T-helper 22 cell (primary cell): ENCODE measurements around the gene NEK2.
"Not testable (repeated sequence)": the region's sequence is repeated elsewhere in the genome, so short reads cannot be mapped to it uniquely, and the experiment has no call there.

Experiments used
- DNase-seq: peaks from one replicate; pipeline ENCODE4 v3.0.0-alpha.2; 2020; ENCODE audit warnings: low read depth

NEK2 gene

GRCh38 chr1:211632808-211633523, 42.5 kb downstream of the NEK2 start:
- DNase-seq = no peak

GRCh38 chr1:211632117-211632807, 43.2 kb downstream of the NEK2 start:
- DNase-seq = no peak

- no peak for DNase-seq
Measured at GRCh38 chr1:211631168-211631567, 44.3 kb downstream of the NEK2 start.

- no peak for DNase-seq
Measured at GRCh38 chr1:211630236-211631081, 45.0 kb downstream of the NEK2 start.

GRCh38 chr1:211628417-211628816, 47.0 kb downstream of the NEK2 start:
- no peak for DNase-seq

- DNase-seq = no peak
Measured at GRCh38 chr1:211627259-211627658, 48.2 kb downstream of the NEK2 start.

- not testable (repeated sequence) for DNase-seq
Measured at GRCh38 chr1:211625866-211626265, 49.6 kb downstream of the NEK2 start.

GRCh38 chr1:211625040-211625439, 50.4 kb downstream of the NEK2 start:
- DNase-seq = no peak

GRCh38 chr1:211623515-211623914, 51.9 kb downstream of the NEK2 start:
- no peak for DNase-seq

- DNase-seq = no peak
Measured at GRCh38 chr1:211621447-211622198, 53.8 kb downstream of the NEK2 start.

GRCh38 chr1:211620097-211620496, 55.3 kb downstream of the NEK2 start:
- DNase-seq = no peak

- DNase-seq = no peak
Measured at GRCh38 chr1:211619033-211619996, 56.1 kb downstream of the NEK2 start.

GRCh38 chr1:211616965-211617297, 58.5 kb downstream of the NEK2 start:
- DNase-seq = no peak

GRCh38 chr1:211616231-211616964, 59.0 kb downstream of the NEK2 start:
- DNase-seq = no peak

- DNase-seq = no peak
Measured at GRCh38 chr1:211614615-211615014, 60.8 kb downstream of the NEK2 start.

- DNase-seq = no peak
Measured at GRCh38 chr1:211613951-211614350, 61.5 kb downstream of the NEK2 start.

GRCh38 chr1:211613108-211613947, 62.1 kb downstream of the NEK2 start:
- DNase-seq = no peak

- no peak for DNase-seq
Measured at GRCh38 chr1:211612786-211613107, 62.7 kb downstream of the NEK2 start.
